Activated B cell treated with CpG ODN at 0.5 μM for 24 hours (primary cell): Measurements from ENCODE around the gene TMEM50B. TPM values are rescaled to one million over a fixed set of nuclear protein-coding genes. Genes with fewer than 3 reads are reported as not detected.
A peak's percentile ranks its signal among the peaks of the same experiment; 100 is the strongest.
"Not testable (repeated sequence)": the region's sequence is repeated elsewhere in the genome, so short reads cannot be mapped to it uniquely, and the experiment has no call there.

Experiments used
- ATAC-seq: fragments of 200-7000 bp; cut with Tn5 transposase; one replicate; pipeline ENCODE4 v1.10.0; 2021; ENCODE audit warnings: low read depth, mild to moderate bottlenecking, moderate library complexity
- CTCF ChIA-PET: fragments of 350-600 bp; sonication (Branson Sonifier 250); formaldehyde crosslinking; loops from one replicate; lab custom pipeline; 2021; ENCODE audit warnings: antibody characterized with exemption; lab: Charles Lee
- POLR2A ChIA-PET: fragments of 350-600 bp; sonication (Branson Sonifier 250); formaldehyde crosslinking; loops from one replicate; lab custom pipeline; 2021; ENCODE audit warnings: antibody characterized with exemption; lab: Charles Lee
- DNase-seq: peaks from one replicate; pipeline ENCODE4 v3.0.0; 2022
- H3K27ac Mint-ChIP-seq: one replicate; pipeline ENCODE4 v1.8.0; 2020; ENCODE audit warnings: mixed read lengths
- H3K27me3 Mint-ChIP-seq: one replicate; pipeline ENCODE4 v1.8.0; 2021; ENCODE audit warnings: mixed read lengths
- H3K36me3 Mint-ChIP-seq: one replicate; pipeline ENCODE4 v1.8.0; 2021; ENCODE audit warnings: low read depth, mixed read lengths
- H3K4me1 Mint-ChIP-seq: one replicate; pipeline ENCODE4 v1.8.0; 2021; ENCODE audit warnings: mixed read lengths
- H3K4me3 Mint-ChIP-seq: one replicate; pipeline ENCODE4 v1.8.0; 2020; ENCODE audit warnings: mild to moderate bottlenecking, mixed read lengths
- H3K9me3 Mint-ChIP-seq: one replicate; pipeline ENCODE4 v1.8.0; 2020; ENCODE audit warnings: mixed read lengths
- CTCF ChIP-seq: fragments of 200-600 bp; IDR thresholded peaks from one replicate; pipeline ENCODE4 v1.8.0; 2022; ENCODE audit warnings: antibody characterized with exemption, mild to moderate bottlenecking
- intact Hi-C: fragments of 100-400 bp; cut with micrococcal nuclease; formaldehyde crosslinking; loops from one replicate; pipeline ENCODE4 v1.15.1; 2024
- total RNA-seq: library from RNA; stranded (reverse); gene quantifications from 2 replicates; pipeline ENCODE4 v1.2.3, GENCODE V29; 2022

The TMEM50B gene
- total RNA-seq, 1 donor from 2014 or later, result 42.3 TPM

- Mint-ChIP-seq H3K27me3 (no peaks in the 10 kb centered on the region), H3K27ac (peak overlapping the region; percentile 86), H3K36me3 (peaks cover 80% of the 10 kb centered on the region), H3K4me1 (peaks cover 60% of the 10 kb centered on the region), H3K4me3 (peak overlapping the region; percentile 50), H3K9me3 (no peaks in the 10 kb centered on the region)
- ChIA-PET POLR2A (interaction anchor here (0.5 to 2.0 kb wide), 9 partner anchors 8 to 144 kb away, joined by 3 to 11 read pairs (median 4); partner anchors contain the start of genes IFNAR1 and TMEM50B), CTCF (interaction anchor here (0.8 to 4.4 kb wide), 5 partner anchors 9 to 216 kb away, joined by 3 to 22 read pairs (median 4); no protein-coding TSS in a partner anchor)
- intact Hi-C loops, result loop anchor here (1.0 to 2.0 kb wide), 2 partner anchors 8 to 52 kb away; no protein-coding TSS in a partner anchor
- no peak for TF ChIP-seq CTCF
- no peak for DNase-seq
- peak; percentile 49 for ATAC-seq
These were observed 66.8 kb downstream of the TMEM50B start for GRCh38 chr21:33412832-33413519.

GRCh38 chr21:33412439-33412831 lies 67.3 kb downstream of the TMEM50B start:
- intact Hi-C loops, result loop anchor here (2.0 kb wide), 1 partner anchor 52 kb away; no protein-coding TSS in a partner anchor
- Mint-ChIP-seq H3K36me3 (peaks cover 78% of the 10 kb centered on the region), H3K27ac (peak overlapping the region; percentile 86), H3K4me1 (peaks cover 63% of the 10 kb centered on the region)
- H3K27me3 Mint-ChIP-seq, ATAC-seq, H3K9me3 Mint-ChIP-seq, H3K4me3 Mint-ChIP-seq, DNase-seq: not testable (repeated sequence)
- ChIA-PET CTCF (interaction anchor here (1.4 to 4.4 kb wide), 4 partner anchors 8 to 215 kb away, joined by 3 to 22 read pairs (median 6); no protein-coding TSS in a partner anchor), POLR2A (interaction anchor here (0.5 to 2.0 kb wide), 8 partner anchors 8 to 88 kb away, joined by 3 to 9 read pairs (median 4); partner anchors contain the start of genes IFNAR1 and TMEM50B)

GRCh38 chr21:33411949-33412430 lies 67.8 kb downstream of the TMEM50B start:
- ChIA-PET POLR2A (interaction anchor here (0.5 to 2.0 kb wide), 2 partner anchors 23 to 32 kb away, joined by 5 to 6 read pairs; no protein-coding TSS in a partner anchor), CTCF (interaction anchor here (2.6 to 4.4 kb wide), 2 partner anchors 33 to 51 kb away, joined by 9 to 22 read pairs; no protein-coding TSS in a partner anchor)
- Mint-ChIP-seq H3K36me3 (peaks cover 78% of the 10 kb centered on the region), H3K9me3 (no peaks in the 10 kb centered on the region), H3K27me3 (no peaks in the 10 kb centered on the region), H3K27ac (peak overlapping the region; percentile 79), H3K4me1 (peaks cover 68% of the 10 kb centered on the region), H3K4me3 (no peak overlapping the region)
- ATAC-seq, result no peak
- TF ChIP-seq CTCF, result no peak
- DNase-seq, result no peak
- intact Hi-C loops, result loop anchor here (2.0 kb wide), 1 partner anchor 51 kb away; no protein-coding TSS in a partner anchor

GRCh38 chr21:33406493-33406892 lies 73.3 kb downstream of the TMEM50B start:
- ATAC-seq (no peak), DNase-seq (no peak)
- CTCF ChIA-PET, result interaction anchor here (0.6 to 4.1 kb wide), 4 partner anchors 16 to 207 kb away, joined by 3 to 38 read pairs (median 3); no protein-coding TSS in a partner anchor
- H3K4me1 Mint-ChIP-seq, result peaks cover 78% of the 10 kb centered on the region
- H3K27me3 Mint-ChIP-seq, result no peaks in the 10 kb centered on the region
- H3K9me3 Mint-ChIP-seq, result no peaks in the 10 kb centered on the region
- TF ChIP-seq CTCF, result no peak
- POLR2A ChIA-PET, result interaction anchor here (0.6 to 6.5 kb wide), 8 partner anchors 10 to 81 kb away, joined by 3 to 93 read pairs (median 5); partner anchors contain the start of gene IFNAR1
- H3K4me3 Mint-ChIP-seq, result peak overlapping the region; percentile 95
- peak overlapping the region; percentile 94 for H3K27ac Mint-ChIP-seq
- intact Hi-C loops, result no loop called here
- H3K36me3 Mint-ChIP-seq, result peaks cover 52% of the 10 kb centered on the region

- Mint-ChIP-seq H3K36me3 (peaks cover 34% of the 10 kb centered on the region), H3K4me3 (peak overlapping the region; percentile 95), H3K4me1 (peaks cover 80% of the 10 kb centered on the region), H3K27me3 (no peaks in the 10 kb centered on the region), H3K27ac (peak overlapping the region; percentile 94), H3K9me3 (no peaks in the 10 kb centered on the region)
- TF ChIP-seq CTCF, result no peak
- DNase-seq (peak; percentile 39), ATAC-seq (peak; percentile 43)
- CTCF ChIA-PET, result interaction anchor here (1.0 to 4.1 kb wide), 4 partner anchors 9 to 43 kb away, joined by 3 to 38 read pairs (median 4); no protein-coding TSS in a partner anchor
- intact Hi-C loops, result loop anchor here (1.0 to 2.0 kb wide), 7 partner anchors 30 to 204 kb away; partner anchors contain the start of gene IFNAR1
- POLR2A ChIA-PET, result interaction anchor here (0.6 to 6.5 kb wide), 15 partner anchors 9 to 403 kb away, joined by 3 to 93 read pairs (median 5); partner anchors contain the start of genes IFNAR1 and TMEM50B
These were observed 75.8 kb downstream of the TMEM50B start for GRCh38 chr21:33403786-33404585.
